ENCODE results near the gene CNTNAP2.

- TF ChIP-seq CTCF (IDR thresholded peaks at IDR 0.05) (no peak), POLR2A (IDR thresholded peaks at IDR 0.05) (no peak), EP300 (IDR thresholded peaks at IDR 0.05) (no peak)
Observed at GRCh38 chr7:147477526-147477925, 1360.9 kb downstream of the CNTNAP2 start.

Data from tibial nerve (tissue), 4 donors.